NCI-H2227 (cell line): ENCODE measurements around the gene PSMC1.
A peak's percentile ranks its signal among the peaks of the same experiment; 100 is the strongest.
"Not testable (repeated sequence)": the region's sequence is repeated elsewhere in the genome, so short reads cannot be mapped to it uniquely, and the experiment has no call there.

Experiments used
- DNase-seq: peaks from one replicate; lab custom pipeline; 2025; ENCODE audit not compliant: unreplicated experiment; lab: John Stamatoyannopoulos, UW

The PSMC1 gene

GRCh38 chr14:90256354-90257131, at the start of gene PSMC1:
TSS of gene PSMC1 (plus strand) at chr14:90256553. CDS start at chr14:90256598, 45 bp downstream.
- DNase-seq: peak; percentile 94

GRCh38 chr14:90213099-90213748, 43.1 kb upstream of the PSMC1 start:
- DNase-seq: no peak

DNA sequence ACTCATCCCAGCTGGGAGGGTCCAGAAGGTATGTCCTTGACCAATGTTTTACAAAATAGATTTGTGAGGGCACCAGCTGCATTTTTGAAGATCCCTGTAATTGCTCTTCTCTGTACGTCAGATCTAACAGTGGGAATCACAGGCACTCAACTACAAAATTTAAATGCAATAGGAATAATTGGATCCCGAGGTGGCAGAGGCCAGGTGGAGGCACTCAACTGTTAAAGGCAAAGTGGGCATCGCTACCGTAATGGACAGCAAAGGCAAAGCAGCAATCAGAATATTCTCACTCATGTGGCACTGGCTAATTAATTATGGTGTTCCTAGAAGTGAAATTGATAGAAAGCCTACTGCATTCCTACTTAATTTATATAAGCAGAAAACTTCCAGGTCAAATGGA, 27.9 kb upstream of the PSMC1 start:
- DNase-seq: no peak

DNA sequence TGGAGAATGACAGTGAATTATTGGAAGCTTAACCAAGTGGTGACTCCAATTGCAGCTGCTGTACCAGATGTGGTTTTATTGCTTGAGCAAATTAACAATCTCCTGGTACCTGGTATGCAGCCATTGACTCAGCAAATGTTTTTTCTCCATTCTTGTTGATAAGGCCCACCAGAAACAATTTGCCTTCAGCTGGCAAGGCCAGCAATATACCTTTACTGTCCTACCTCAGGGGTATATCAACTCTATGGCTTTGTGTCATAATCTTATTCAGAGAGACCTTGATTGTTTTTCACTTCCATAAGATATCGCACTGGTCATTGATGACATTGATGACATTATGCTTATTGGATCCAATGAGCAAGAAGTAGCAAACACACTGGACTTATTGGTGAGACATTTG, 26.4 kb upstream of the PSMC1 start:
- not testable (repeated sequence) for DNase-seq

DNA sequence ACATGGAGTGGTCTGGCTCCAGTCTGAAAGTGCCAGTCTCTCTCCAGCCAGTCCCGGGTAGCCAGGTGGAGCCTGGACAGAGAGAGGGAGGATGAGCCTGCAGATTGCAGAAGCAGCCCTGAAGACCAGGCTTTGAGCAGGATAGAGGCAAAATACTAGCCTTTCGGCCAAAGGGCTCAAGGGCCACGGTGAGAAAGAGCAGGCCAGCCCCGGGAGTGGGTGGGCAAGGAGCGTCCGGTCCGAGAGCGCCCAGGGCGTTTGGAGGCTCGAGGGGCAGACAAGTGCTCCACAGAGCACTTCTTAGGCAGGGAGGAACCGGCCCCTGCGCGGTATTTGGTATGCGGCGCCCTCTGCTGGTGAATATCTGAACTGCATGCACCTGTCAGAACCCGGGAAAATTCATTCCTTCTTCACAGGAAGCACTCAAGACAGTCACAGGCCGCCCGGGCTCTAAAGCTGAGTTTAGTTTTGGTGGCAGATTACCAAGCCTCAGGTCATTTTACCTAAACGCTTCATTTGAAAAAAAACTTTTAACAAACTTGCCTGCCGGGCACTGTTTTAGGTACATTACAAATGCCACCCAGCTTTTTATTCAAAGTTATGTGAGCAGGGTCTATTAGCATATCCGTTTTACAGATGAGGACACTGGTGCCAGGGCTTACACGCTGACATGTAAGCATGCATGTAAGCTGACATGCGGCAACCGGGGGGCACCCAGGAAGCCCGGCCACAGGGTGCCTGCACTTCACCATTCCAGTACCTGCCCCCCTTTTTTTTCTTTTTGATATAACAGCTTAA, 21.0 kb upstream of the PSMC1 start:
- peak; percentile 70 for DNase-seq

- DNase-seq: no peak
These were observed 17.2 kb upstream of the PSMC1 start for GRCh38 chr14:90239139-90239538.

DNA sequence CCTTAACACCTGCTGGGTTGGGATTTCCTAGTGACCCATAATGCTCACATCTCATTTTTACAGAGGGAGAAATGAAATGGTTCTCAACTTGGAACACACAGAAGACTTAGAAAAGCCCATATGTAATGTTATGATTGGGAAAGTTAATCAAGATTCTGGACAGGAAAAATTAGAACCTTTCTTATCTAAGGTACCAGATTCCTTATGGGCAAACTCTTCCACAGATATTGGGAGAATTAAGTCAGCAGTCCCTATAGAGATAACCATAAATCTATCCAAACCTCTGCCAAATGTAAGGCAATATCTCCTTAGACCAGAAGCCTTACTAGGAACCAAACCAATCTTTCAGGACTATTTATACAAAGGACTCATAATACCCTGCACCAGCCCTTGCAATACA, 13.9 kb upstream of the PSMC1 start:
- no peak for DNase-seq

- DNase-seq: no peak
These were observed 9.4 kb upstream of the PSMC1 start for GRCh38 chr14:90246936-90247335.

DNA sequence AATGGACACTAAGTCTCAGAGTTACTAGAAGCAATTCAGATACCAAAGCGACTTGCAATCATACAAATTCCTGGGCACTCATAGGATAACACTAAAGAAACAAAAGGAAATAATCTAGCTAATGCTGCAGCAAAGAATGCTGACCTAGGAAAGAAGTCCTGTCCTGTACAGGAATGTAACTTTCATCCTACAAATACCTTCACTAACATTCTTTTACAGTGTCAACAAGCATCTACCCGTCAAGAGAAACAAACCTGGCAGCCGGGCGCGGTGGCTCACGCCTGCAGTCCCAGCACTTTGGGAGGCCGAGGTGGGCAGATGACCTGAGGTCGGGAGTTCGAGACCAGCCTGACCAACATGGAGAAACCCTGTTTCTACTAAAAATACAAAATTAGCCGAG, 8.9 kb upstream of the PSMC1 start:
- DNase-seq: not testable (repeated sequence)

DNA sequence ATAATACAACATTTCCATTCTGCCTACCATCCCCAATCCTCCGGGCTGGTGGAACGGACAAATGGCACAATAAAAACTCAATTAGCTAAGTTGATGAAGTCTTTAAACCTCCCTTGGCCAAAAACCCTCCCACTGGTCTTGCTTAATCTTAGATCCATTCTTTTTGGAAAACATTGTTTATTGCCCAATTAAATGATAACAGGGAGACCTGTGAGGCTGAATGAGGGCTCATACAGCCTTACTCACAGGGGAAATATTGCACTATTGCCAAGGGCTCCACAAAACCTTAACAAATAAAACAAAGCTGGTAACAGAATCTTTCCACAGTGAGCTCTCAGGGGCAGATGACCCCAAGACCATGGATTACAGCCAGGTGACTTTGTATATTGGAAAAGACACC, 7.8 kb upstream of the PSMC1 start:
- DNase-seq: no peak

DNA sequence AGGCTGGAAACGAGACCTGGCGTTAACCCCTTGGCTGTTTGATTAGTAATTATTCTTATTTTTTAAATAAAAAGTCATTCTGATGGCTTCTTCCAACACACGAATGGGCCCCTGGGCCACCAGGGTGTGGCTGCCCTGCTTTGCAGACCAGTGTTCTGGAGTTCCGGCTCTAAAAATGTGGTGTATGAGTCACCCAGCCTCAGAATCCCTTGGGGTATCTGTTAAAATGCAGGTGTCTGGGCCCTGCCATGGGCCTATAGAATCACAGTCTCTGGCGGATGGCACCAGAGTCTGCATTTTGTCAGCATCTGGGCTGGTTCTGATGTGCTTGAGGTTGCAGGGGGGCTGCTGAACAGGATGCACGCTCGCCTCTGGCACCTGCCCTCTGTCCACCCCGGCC, 2.5 kb upstream of the PSMC1 start:
- no peak for DNase-seq

DNA sequence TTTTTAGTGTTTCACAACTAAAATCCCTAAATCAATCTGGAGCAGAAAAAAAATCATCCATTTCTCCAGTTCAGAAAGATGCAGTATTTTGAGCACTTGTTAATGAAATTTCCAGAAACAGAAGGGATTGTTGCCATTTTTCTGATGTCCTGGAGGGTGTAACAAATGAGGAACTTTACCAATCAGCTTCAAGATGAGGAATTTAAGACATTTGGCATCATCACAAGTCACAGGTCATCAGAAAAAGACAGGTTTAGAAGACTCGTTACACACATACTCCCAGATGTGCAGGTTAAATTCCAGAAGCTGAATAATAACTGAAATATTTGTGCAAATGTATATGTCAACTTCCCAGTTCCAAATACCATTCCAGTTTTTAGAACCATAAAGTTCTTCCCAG, 482 bp upstream of the PSMC1 start:
- DNase-seq: no peak

GRCh38 chr14:90263748-90264449, 7.5 kb downstream of the PSMC1 start:
- DNase-seq: no peak

DNA sequence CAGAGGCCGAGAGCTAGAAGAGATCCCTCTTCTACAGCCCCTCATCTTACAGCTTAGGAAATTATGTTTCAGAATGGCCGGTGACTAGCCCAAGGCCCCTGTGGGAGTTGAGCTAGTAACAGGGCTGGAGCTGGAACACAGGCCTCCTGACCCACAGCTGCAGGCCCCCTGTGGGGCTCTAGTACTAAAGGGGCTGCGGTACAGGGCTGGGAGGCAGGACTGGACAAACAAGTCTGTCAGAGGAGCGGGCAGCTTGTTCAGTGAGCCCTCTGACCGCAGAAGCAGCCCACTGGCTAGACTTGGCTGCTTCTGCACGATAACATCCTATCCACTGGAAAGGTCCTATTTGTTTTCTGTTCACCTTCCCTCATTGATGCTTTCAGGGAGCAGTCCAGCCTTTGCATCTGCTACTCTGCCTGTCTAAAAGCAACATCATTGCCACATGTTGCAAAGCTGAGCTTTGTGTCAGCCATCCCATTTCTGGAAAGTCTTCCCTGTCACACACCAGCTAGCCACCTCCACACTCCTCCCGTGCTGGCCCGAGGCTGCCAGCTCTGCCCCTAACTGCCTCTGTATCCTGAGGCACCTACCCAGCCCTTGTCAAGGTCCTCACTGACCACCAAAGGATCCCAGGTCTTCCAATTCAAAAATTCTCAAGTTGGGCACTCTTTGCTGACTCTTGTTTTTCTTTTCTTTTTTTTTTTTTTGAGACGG, 10.2 kb downstream of the PSMC1 start:
- no peak for DNase-seq

DNA sequence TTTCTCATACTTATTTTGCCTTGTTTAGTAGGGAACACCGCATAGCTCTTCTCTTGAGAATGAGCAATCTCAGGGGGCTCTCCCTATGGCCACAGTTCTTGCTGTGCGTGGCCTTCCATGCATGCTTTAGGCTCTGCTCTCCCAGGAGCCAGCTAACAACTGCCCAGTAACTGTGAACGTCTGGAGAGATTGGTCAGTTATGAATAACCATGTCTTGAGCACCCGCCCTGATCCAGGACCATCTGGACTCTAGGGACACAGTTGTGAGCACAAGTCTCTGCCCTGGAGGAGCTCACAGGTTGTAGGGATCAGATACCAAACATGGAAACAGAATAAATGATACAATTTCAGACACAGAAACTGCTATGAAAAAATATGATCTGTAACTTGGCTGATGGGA, 12.1 kb downstream of the PSMC1 start:
- no peak for DNase-seq

DNA sequence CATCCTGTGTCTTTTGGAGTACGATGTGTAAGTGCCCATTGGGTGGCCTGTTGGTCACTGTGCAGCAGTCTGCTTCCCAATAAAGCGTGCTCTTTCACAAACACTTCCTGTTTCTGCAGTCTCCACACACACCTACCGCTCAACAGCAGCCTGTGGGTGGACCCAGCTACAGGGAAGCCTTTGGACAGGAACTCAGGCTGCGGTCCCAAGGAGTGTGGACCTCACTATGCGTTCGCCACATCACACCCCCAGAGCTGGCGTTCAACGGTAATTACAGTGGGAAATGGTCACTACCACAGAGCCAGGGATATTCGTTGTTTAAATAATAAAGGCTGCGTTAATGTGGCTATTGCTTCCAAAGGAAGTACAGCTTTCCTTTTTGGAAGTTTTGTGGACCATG, 16.2 kb downstream of the PSMC1 start:
- DNase-seq: no peak

DNA sequence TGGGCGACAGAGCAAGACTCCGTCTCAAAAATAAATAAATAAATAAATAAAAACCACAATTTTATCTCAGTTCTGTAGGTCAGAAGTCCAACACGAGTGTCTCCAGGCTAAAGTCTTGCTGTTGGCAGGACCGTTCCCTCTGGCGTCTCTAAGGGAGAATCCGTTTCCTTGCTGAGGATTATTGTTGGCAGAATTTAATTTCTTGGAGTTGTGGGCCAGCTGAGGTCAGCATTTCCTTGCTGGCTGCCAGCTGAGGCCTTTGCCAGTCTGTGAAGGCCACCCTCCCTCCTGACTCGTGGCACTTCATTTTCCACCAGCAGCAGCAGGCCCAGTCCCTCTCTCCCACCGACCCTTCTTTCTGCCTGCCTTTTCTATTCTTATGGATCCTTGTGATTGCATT, 17.2 kb downstream of the PSMC1 start:
- DNase-seq: no peak

GRCh38 chr14:90274019-90274418, 17.7 kb downstream of the PSMC1 start:
- no peak for DNase-seq

GRCh38 chr14:90274808-90275457, 18.6 kb downstream of the PSMC1 start:
- DNase-seq: no peak

DNA sequence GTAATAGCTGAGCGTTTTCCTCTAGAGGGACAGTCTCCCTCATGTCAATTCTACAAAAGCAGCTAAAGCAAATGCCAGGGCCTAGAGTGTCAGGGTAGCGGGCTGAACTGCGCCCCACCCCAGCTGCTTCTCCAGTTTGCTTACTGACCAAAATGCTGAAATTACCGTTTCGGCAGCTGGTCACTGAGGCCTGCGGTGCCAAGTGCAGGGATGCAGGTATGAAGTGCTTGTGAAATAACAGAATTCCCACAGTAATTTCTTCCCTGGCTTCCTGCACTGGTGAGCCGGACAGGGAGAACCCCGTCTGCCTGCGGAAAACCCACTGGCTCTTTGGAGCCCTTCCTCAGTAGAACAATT, 19.1 kb downstream of the PSMC1 start:
- no peak for DNase-seq
